Measurements from ENCODE around the gene SPNS2. TPM values are rescaled to one million over a fixed set of nuclear protein-coding genes. Genes with fewer than 3 reads are reported as not detected.

The SPNS2 gene
- total RNA-seq, 1 experiment from 2014 or later, result 2.6 TPM

GRCh38 chr17:4450710-4451316, 47.9 kb upstream of the SPNS2 start:
- Histone ChIP-seq H3K4me3 (ENCODE audit: low read length) (no peak overlapping the region), H3K9me3 (ENCODE audit: low read length) (no peaks in the 10 kb centered on the region), H3K27ac (ENCODE audit: low read length) (no peak overlapping the region), H3K4me2 (ENCODE audit: low read length) (no peak overlapping the region), H3K9me2 (replicated peaks; ENCODE audit: low read length) (no peaks in the 10 kb centered on the region), H3K9ac (ENCODE audit: low read length) (no peak overlapping the region), H3K79me2 (ENCODE audit: low read length) (no peaks in the 10 kb centered on the region), H3F3A (ENCODE audit: low read length, unreplicated experiment) (no peaks in the 10 kb centered on the region), H2AFZ (ENCODE audit: low read length) (no peak overlapping the region), H3K4me1 (ENCODE audit: insufficient read depth, low read length) (no peaks in the 10 kb centered on the region), H4K20me1 (ENCODE audit: low read length) (no peaks in the 10 kb centered on the region), H3K27me3 (ENCODE audit: low read length) (no peaks in the 10 kb centered on the region), H3K36me3 (ENCODE audit: low read depth, low read length) (no peaks in the 10 kb centered on the region)
- ChIA-PET POLR2A (ENCODE audit: unreplicated experiment) (no interaction called here), CTCF (no interaction called here)
- DNase-seq, result no peak
- ATAC-seq, result no peak
- intact Hi-C loops (cut with micrococcal nuclease), result no loop called here
- TF ChIP-seq CTCF (conservative IDR thresholded peaks at IDR 0.05; ENCODE audit: low read depth, low read length) (no peak), EZH2 (IDR thresholded peaks at IDR 0.05; ENCODE audit: low read length, unreplicated experiment) (no peak), EZH2phosphoT487 (IDR thresholded peaks at IDR 0.05; ENCODE audit: borderline replicate concordance, low read length) (no peak)
- no TSS peak for BruUV-seq (replicated peaks)

- no peak for TF ChIP-seq EZH2 (IDR thresholded peaks at IDR 0.05; ENCODE audit: low read length, unreplicated experiment)
- no peak for TF ChIP-seq EZH2phosphoT487 (IDR thresholded peaks at IDR 0.05; ENCODE audit: borderline replicate concordance, low read length)
- no peak for TF ChIP-seq CTCF (conservative IDR thresholded peaks at IDR 0.05; ENCODE audit: low read depth, low read length)
- no peak overlapping the region for H3K27ac ChIP-seq (ENCODE audit: low read length)
- ATAC-seq (no peak), DNase-seq (no peak)
- no peak overlapping the region for H3K9ac ChIP-seq (ENCODE audit: low read length)
- H3K4me2 ChIP-seq (ENCODE audit: low read length), result no peak overlapping the region
- ChIA-PET CTCF (no interaction called here), POLR2A (ENCODE audit: unreplicated experiment) (no interaction called here)
- H2AFZ ChIP-seq (ENCODE audit: low read length), result no peak overlapping the region
- no peaks in the 10 kb centered on the region for H4K20me1 ChIP-seq (ENCODE audit: low read length)
- H3K4me3 ChIP-seq (ENCODE audit: low read length), result no peak overlapping the region
- H3K36me3 ChIP-seq (ENCODE audit: low read depth, low read length), result no peaks in the 10 kb centered on the region
- H3K9me2 ChIP-seq (replicated peaks; ENCODE audit: low read length), result no peaks in the 10 kb centered on the region
- intact Hi-C loops (cut with micrococcal nuclease), result no loop called here
- H3F3A ChIP-seq (ENCODE audit: low read length, unreplicated experiment), result no peaks in the 10 kb centered on the region
- no peaks in the 10 kb centered on the region for H3K4me1 ChIP-seq (ENCODE audit: insufficient read depth, low read length)
- H3K9me3 ChIP-seq (ENCODE audit: low read length), result no peaks in the 10 kb centered on the region
- no peaks in the 10 kb centered on the region for H3K79me2 ChIP-seq (ENCODE audit: low read length)
- no TSS peak for BruUV-seq (replicated peaks)
- no peaks in the 10 kb centered on the region for H3K27me3 ChIP-seq (ENCODE audit: low read length)
Observed at GRCh38 chr17:4453812-4454591, 44.7 kb upstream of the SPNS2 start.

GRCh38 chr17:4460661-4461060, 38.0 kb upstream of the SPNS2 start:
- Histone ChIP-seq H3K27ac (ENCODE audit: low read length) (no peak overlapping the region), H3K9me3 (ENCODE audit: low read length) (no peaks in the 10 kb centered on the region), H4K20me1 (ENCODE audit: low read length) (no peaks in the 10 kb centered on the region), H3K36me3 (ENCODE audit: low read depth, low read length) (no peaks in the 10 kb centered on the region), H3K27me3 (ENCODE audit: low read length) (no peaks in the 10 kb centered on the region), H3F3A (ENCODE audit: low read length, unreplicated experiment) (no peaks in the 10 kb centered on the region), H2AFZ (ENCODE audit: low read length) (no peak overlapping the region), H3K79me2 (ENCODE audit: low read length) (no peaks in the 10 kb centered on the region), H3K9ac (ENCODE audit: low read length) (no peak overlapping the region), H3K4me1 (ENCODE audit: insufficient read depth, low read length) (no peaks in the 10 kb centered on the region), H3K4me3 (ENCODE audit: low read length) (no peak overlapping the region), H3K9me2 (replicated peaks; ENCODE audit: low read length) (no peaks in the 10 kb centered on the region), H3K4me2 (ENCODE audit: low read length) (no peak overlapping the region)
- POLR2A ChIA-PET (ENCODE audit: unreplicated experiment), result no interaction called here
- no peak for TF ChIP-seq EZH2 (IDR thresholded peaks at IDR 0.05; ENCODE audit: low read length, unreplicated experiment)
- TF ChIP-seq CTCF (conservative IDR thresholded peaks at IDR 0.05; ENCODE audit: low read depth, low read length), result no peak
- no peak for TF ChIP-seq EZH2phosphoT487 (IDR thresholded peaks at IDR 0.05; ENCODE audit: borderline replicate concordance, low read length)
- ATAC-seq (no peak), DNase-seq (no peak)
- CTCF ChIA-PET, result no interaction called here
- intact Hi-C loops (cut with micrococcal nuclease), result no loop called here
- no TSS peak for BruUV-seq (replicated peaks)
